ENCODE results near the gene SPATC1L. TPM values are rescaled to one million over a fixed set of nuclear protein-coding genes. Genes with fewer than 3 reads are reported as not detected.

SPATC1L gene
- polyA plus RNA-seq, 1 experiment: 8.4 TPM

DNA sequence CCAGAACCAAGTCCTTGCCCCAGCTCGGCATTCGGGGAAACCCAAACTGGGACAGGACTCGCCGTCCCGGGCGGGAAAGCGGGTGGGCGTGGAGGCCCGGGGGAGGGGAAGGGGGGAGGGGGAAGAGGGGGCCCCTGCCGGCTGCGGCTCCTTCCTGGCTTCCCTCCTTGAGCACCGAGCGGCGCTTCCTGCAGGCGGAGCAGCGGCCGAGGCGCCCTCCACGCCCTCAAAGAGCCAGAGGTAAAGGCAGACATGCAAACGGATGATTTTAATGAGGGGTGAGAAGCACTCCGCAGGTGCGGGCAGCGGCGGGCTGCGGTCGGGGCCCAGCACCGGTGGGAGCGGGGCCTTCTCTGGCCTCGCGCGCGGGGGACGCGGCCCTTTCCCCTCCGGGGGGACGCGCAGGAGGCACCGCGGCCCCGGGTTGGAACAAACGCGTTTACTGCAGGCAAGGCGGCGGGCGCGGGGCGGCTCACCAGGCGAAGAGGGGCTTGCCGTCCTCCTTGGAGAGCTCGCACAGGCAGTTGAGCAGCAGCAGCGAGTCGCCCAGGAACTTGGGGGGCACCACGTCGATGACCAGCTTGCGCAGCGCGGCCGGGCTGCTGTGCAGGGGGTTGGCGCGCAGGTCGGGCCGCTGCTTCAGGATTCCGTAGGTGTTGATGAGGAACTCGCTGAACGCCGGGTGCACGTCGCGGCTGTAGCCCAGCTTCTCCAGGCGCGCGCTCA lies 23.2 kb downstream of the SPATC1L start:
- no peak overlapping the region for H3K4me3 ChIP-seq (ENCODE audit: low read depth, low read length)

DNA sequence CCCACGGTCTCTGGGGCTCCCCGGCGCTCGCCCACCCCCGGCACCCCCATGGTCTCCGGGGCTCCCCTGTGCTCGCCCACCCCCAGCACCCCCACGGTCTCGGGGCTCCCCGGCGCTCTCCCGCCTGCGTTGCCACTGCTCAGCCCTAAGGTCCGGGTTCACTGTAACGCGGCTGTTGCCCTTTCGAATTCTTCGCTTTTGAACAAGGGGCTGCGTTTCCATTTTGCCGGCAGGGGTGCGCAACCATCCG lies 23.7 kb downstream of the SPATC1L start:
- DNase-seq (ENCODE audit: low read depth): no peak
- POLR2A ChIA-PET: no interaction called here
- CTCF ChIA-PET: interaction anchor here (1.1 kb wide), 1 partner anchor 17 kb away, joined by 7 read pairs; no protein-coding TSS in a partner anchor
- H3K36me3 ChIP-seq (ENCODE audit: control insufficient read depth, insufficient read depth, low read length): no peaks in the 10 kb centered on the region; the same call in 1 of the 2 replicates
- no peak overlapping the region for H3K4me3 ChIP-seq (ENCODE audit: low read depth, low read length)
- TF ChIP-seq, protein P1, sequence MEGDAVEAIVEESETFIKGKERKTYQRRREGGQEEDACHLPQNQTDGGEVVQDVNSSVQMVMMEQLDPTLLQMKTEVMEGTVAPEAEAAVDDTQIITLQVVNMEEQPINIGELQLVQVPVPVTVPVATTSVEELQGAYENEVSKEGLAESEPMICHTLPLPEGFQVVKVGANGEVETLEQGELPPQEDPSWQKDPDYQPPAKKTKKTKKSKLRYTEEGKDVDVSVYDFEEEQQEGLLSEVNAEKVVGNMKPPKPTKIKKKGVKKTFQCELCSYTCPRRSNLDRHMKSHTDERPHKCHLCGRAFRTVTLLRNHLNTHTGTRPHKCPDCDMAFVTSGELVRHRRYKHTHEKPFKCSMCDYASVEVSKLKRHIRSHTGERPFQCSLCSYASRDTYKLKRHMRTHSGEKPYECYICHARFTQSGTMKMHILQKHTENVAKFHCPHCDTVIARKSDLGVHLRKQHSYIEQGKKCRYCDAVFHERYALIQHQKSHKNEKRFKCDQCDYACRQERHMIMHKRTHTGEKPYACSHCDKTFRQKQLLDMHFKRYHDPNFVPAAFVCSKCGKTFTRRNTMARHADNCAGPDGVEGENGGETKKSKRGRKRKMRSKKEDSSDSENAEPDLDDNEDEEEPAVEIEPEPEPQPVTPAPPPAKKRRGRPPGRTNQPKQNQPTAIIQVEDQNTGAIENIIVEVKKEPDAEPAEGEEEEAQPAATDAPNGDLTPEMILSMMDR (IDR thresholded peaks at IDR 0.05; ENCODE audit: insufficient read depth, low read depth, low read length): no peak
- H3K27me3 ChIP-seq (ENCODE audit: control insufficient read depth, insufficient read depth, low read length): no peaks in the 10 kb centered on the region; the same call in 1 of the 2 replicates

More for the DNA sequence above, 23.2 kb downstream of the SPATC1L start:
- no peak for DNase-seq (ENCODE audit: low read depth)
- Histone ChIP-seq H3K27me3 (ENCODE audit: control insufficient read depth, insufficient read depth, low read length) (no peaks in the 10 kb centered on the region; the same call in 1 of the 2 replicates), H3K36me3 (ENCODE audit: control insufficient read depth, insufficient read depth, low read length) (no peaks in the 10 kb centered on the region; the same call in 1 of the 2 replicates)
- TF ChIP-seq, protein P1 (IDR thresholded peaks at IDR 0.05; ENCODE audit: insufficient read depth, low read depth, low read length): no peak
- POLR2A ChIA-PET: no interaction called here
- CTCF ChIA-PET: no interaction called here

DNA sequence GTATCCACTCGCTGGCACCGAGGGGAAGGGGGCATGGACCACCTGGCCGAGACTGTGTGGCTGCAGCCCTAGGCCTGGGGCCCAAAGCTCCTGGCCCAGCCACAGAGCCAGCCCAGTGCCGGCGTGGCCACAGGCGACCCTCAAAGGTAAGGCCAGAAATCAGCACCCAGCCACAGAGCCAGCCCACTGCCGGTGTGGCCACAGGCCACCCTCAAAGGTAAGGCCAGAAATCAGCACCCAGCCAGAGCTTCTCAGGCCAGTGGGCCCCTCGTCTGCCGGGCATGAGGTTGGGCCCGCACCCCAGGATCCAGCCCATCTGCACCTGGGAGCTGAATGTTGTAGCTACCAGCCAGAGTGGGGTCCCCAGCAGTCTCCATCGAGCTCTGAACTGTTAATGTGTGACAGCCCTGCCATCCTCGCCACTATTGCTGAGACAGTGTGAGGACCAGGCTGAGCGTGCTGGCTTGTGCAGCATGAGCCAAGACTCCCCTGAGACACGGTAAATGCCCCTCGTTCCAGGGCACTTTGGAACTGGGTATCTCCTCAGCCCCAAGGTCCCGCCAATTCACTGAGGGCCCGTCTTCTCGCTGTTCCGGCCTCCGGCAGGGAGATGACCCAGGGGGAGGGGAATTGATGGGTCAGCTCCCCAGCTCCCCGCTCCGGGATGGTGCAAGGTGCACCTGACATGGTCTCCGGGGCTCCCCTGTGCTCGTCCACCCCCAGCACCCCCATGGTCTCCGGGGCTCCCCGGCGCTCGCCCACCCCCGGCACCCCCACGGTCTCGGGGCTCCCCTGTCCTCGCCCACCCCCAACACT lies 24.2 kb downstream of the SPATC1L start:
- DNase-seq (ENCODE audit: low read depth): no peak
- Histone ChIP-seq H3K36me3 (ENCODE audit: control insufficient read depth, insufficient read depth, low read length) (no peaks in the 10 kb centered on the region; the same call in 1 of the 2 replicates), H3K4me3 (ENCODE audit: low read depth, low read length) (no peak overlapping the region), H3K27me3 (ENCODE audit: control insufficient read depth, insufficient read depth, low read length) (no peaks in the 10 kb centered on the region)
- ChIA-PET CTCF (interaction anchor here (1.1 kb wide), 1 partner anchor 16 kb away, joined by 7 read pairs; no protein-coding TSS in a partner anchor), POLR2A (no interaction called here)
- TF ChIP-seq, protein P1 (IDR thresholded peaks at IDR 0.05; ENCODE audit: insufficient read depth, low read depth, low read length): no peak

DNA sequence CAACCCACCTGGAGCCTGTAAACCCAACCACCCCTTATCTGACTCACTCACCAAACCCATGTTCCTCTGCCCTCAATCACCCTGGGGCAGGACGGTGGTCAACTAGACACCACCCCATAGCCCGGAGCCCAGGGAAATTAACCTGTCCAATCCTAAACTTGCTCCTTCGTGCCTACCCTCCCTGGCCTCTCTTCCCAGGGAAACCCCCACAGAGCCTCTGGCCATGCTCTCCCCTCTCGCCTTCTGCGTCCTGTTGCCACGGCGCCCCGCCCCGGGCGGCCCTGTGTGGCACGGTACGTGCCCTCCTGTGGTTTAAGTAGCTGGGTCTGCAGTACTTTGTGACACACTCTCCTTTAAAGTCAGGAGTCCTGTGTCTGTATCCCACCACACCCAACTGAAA lies 24.9 kb downstream of the SPATC1L start:
- DNase-seq (ENCODE audit: low read depth): no peak
- ChIA-PET POLR2A (no interaction called here), CTCF (interaction anchor here (1.1 to 1.5 kb wide), 2 partner anchors 16 kb away, joined by 7 to 10 read pairs; no protein-coding TSS in a partner anchor)
- H3K27me3 ChIP-seq (ENCODE audit: control insufficient read depth, insufficient read depth, low read length): no peaks in the 10 kb centered on the region
- TF ChIP-seq, protein P1 (IDR thresholded peaks at IDR 0.05; ENCODE audit: insufficient read depth, low read depth, low read length): no peak
- H3K4me3 ChIP-seq (ENCODE audit: low read depth, low read length): no peak overlapping the region
- H3K36me3 ChIP-seq (ENCODE audit: control insufficient read depth, insufficient read depth, low read length): no peaks in the 10 kb centered on the region; the same call in 1 of the 2 replicates

DNA sequence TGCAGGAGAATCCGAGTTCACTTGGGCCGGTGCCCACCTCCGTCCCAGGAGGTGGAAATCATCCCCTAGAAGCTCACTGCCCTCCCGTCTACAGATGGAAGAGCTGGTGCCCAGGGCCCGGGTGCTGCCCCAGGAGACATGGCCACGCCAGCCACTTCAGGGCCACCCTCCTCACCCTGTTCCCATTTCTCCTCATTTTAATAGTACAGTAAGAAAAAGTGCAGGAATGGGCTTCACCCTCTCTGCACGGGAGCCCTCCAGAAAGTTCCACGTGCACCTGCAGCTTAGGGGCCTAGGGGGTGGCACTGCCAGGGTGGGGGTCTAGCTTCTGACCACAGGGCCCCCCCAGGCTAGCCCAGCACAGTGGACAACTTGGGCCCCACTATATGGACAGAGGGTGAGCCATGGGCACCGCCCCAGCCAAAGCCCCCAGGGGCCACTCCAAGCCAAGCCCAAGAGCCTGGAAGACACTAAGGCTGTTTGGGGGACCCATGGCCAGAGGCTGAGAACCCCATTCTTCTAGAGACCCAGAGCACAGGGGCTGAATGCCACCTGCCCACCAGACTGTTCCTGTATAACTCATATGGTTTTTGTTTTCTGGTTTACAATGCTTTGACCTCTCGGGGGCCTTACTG lies 25.5 kb downstream of the SPATC1L start:
- TF ChIP-seq, protein P1 (IDR thresholded peaks at IDR 0.05; ENCODE audit: insufficient read depth, low read depth, low read length): no peak
- no peak overlapping the region for H3K4me3 ChIP-seq (ENCODE audit: low read depth, low read length)
- POLR2A ChIA-PET: no interaction called here
- CTCF ChIA-PET: interaction anchor here (1.5 kb wide), 1 partner anchor 15 kb away, joined by 10 read pairs; no protein-coding TSS in a partner anchor
- H3K36me3 ChIP-seq (ENCODE audit: control insufficient read depth, insufficient read depth, low read length): no peaks in the 10 kb centered on the region; the same call in 1 of the 2 replicates
- DNase-seq (ENCODE audit: low read depth): no peak
- H3K27me3 ChIP-seq (ENCODE audit: control insufficient read depth, insufficient read depth, low read length): no peaks in the 10 kb centered on the region

All from BJ (cell line).